DMS114 treated with DMSO at 0.1 percent for 48 hours (cell line): ENCODE measurements around the gene UNKL.
A peak's percentile ranks its signal among the peaks of the same experiment; 100 is the strongest.

Experiments
- DNase-seq: peaks from one replicate; lab custom pipeline; 2025; ENCODE audit not compliant: unreplicated experiment; lab: John Stamatoyannopoulos, UW

UNKL gene

DNA sequence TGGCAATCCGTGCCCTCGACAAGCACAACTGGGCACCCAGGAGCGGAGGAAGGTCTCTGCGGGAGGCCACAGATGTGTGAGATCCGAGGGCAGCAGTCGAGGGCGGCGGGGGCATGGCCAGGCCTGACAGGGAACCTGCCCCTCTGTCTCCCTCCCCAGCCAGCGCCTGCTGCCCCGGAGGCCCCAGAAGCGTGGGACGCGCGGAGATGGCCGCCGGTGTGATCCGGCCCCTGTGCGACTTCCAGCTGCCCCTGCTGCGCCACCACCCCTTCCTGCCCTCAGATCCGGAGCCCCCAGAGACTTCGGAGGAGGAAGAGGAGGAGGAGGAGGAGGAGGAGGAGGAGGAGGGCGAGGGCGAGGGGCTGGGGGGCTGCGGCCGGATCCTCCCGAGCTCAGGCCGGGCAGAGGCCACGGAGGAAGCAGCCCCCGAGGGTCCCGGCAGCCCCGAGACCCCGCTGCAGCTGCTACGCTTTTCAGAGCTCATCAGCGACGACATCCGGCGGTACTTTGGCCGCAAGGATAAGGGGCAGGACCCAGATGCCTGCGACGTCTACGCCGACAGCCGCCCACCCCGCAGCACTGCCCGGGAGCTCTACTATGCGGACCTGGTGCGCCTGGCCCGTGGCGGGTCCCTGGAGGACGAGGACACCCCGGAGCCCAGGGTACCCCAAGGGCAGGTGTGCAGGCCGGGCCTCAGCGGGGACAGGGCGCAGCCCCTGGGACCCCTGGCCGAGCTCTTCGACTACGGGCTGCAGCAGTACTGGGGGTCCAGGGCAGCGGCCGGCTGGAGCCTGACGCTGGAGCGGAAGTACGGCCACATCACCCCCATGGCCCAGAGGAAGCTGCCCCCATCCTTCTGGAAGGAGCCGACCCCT lies 18.1 kb upstream of the UNKL start:
- no peak for DNase-seq

GRCh38 chr16:1431497-1432270 lies 17.2 kb upstream of the UNKL start:
- DNase-seq = no peak

- no peak for DNase-seq
Observed at GRCh38 chr16:1430759-1431496, 16.4 kb upstream of the UNKL start, which contains the start of gene PERCC1. Gene PERCC1, plus strand, starts transcription at chr16:1431078. Its CDS starts 1,516 bp downstream, at chr16:1432594.

GRCh38 chr16:1430214-1430758 lies 15.8 kb upstream of the UNKL start:
- no peak for DNase-seq

DNA sequence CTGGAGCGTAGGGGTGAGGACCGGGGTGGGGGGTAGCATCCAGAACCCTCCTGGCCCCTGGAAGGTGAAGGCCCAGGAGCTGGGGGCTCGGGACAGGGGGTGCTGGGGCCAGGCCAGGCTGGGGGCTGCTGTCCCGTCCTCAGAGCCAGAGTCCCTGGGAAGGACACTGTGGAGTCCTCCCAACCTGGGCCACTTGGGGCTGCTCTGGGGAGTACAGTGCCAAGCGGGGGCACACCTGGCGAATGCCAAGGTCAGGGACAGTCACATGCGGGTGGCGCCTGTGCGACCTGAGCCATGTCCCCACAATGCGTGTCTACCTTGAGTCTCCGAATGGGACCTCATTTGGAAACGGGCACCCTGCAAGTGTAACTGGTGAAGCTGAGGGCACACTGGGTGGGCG lies 15.1 kb upstream of the UNKL start:
- no peak for DNase-seq

- no peak for DNase-seq
Observed at GRCh38 chr16:1429012-1429411, 14.5 kb upstream of the UNKL start.

DNA sequence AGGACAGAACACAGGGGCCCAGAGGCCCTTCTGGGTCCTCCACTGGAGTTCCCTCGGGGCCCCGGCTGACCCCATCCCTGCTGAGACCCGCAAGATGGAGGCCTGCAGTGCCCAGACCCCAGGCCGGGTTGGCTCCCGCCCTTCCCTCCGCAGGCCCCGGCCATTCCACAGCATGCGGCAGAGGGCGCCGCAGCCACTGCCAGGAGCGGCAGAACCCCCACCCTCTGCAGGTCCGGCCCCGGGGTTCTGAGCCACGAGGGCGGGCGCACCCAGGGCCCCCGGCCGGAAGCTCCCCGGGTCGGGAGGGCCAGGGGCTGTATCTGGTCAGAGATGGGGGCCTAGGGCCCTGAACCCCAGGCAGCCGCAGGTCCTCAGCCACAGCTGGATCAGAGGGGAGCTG lies 14.0 kb upstream of the UNKL start:
- DNase-seq = no peak

- no peak for DNase-seq
Observed at GRCh38 chr16:1427473-1428461, 13.3 kb upstream of the UNKL start.

- no peak for DNase-seq
Observed at GRCh38 chr16:1426734-1427471, 12.4 kb upstream of the UNKL start.

- DNase-seq = no peak
Observed at GRCh38 chr16:1425616-1426370, 11.3 kb upstream of the UNKL start.

GRCh38 chr16:1424028-1424427 lies 9.5 kb upstream of the UNKL start:
- no peak for DNase-seq

GRCh38 chr16:1422076-1422475 lies 7.6 kb upstream of the UNKL start:
- DNase-seq = no peak

DNA sequence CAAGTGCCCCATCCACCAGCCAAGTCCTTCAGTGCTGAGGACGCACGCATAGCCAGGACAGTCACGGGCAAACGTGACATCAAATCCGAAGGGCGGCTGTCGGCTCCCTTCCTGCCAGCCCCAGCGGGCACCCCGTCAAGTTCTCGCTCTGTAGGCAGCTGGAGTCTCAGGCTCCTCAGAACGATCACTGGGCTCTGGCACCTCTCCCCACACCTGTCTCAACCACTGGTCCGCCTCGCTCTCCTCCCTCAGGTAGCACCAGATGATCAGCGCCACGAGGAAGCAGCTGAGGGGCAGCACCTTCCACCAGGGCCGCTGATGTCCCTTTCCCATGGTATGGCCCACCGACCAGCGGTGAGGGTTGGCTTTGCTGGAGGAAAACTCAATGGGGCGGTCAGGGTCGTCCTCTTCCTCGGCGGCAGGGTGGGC lies 5.6 kb upstream of the UNKL start:
- DNase-seq = no peak

DNA sequence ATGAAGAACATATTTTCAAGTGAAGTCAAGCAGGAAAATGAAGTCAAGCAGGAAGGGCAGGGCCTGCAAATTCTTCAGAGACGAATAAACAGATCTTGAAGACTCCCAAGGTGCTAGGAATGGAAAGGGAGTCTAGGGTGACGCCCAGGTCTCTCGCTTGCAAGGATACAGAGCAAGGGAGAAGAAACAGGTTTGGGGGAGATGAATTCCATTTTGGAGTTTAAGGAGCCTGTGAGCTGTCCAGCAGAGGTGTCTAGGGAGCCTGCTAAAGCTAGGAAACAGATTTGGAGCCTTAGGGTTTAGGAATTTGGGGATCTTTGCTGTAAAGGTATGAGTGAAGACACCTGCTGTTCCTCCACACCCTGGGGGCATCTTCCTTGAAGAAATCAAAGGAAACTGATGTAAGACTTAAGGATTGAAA lies 2.0 kb upstream of the UNKL start:
- no peak for DNase-seq

- DNase-seq = no peak
Observed at GRCh38 chr16:1413684-1414531, 596 bp downstream of the UNKL start.

- DNase-seq = no peak
Observed at GRCh38 chr16:1412847-1413246, 1.7 kb downstream of the UNKL start.

DNA sequence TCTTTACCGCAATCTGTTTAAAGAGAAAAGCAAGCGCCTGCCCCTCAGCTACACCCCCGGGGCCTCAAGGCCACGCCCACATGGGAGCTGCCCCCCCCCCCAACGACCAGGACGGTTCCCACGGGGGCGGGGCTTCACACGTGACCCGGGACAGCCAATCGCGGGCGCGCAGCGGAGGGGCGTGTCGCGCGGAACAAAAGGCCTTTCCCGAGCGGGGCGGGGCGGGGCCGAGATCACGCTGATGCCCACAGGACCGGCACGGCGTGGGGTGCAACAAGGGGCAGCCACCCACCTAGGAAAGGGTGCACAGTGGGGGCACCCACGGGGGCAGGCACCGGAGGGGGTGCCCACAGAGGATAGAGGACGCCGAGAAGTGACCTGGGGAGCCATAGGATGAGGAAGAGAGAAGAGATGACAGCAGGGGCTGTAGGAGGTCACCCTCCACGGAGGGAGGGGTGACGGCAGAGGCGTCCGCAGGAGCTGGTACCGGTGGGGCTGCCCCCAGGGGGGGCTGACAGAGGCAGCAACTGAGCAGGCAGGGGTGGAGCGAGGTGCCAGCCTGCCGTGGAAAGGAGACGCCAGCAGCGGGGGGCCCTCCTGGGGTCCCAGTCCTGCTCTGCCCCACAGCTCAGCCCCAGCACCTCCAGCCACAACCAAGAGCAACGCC lies 6.2 kb downstream of the UNKL start:
- DNase-seq = peak; percentile 48
